GM19397 (cell line): Measurements from ENCODE around the gene SPDYE17.
"Not testable (repeated sequence)": the region's sequence is repeated elsewhere in the genome, so short reads cannot be mapped to it uniquely, and the experiment has no call there.

Source experiments
- ATAC-seq: cut with Tn5 transposase; IDR thresholded peaks from one replicate; pipeline ENCODE4 v1.9.1; 2021; ENCODE audit warnings: mild to moderate bottlenecking, moderate library complexity; ENCODE audit not compliant: unreplicated experiment

Gene SPDYE17

GRCh38 chr7:76999474-77000107, 32.6 kb downstream of the SPDYE17 start:
- not testable (repeated sequence) for ATAC-seq

- not testable (repeated sequence) for ATAC-seq
Observed at GRCh38 chr7:76998764-76999450, 33.3 kb downstream of the SPDYE17 start.

GRCh38 chr7:76998285-76998589, 33.9 kb downstream of the SPDYE17 start:
- ATAC-seq, result no peak

- no peak for ATAC-seq
Observed at GRCh38 chr7:76997381-76998284, 34.5 kb downstream of the SPDYE17 start.

- not testable (repeated sequence) for ATAC-seq
Observed at GRCh38 chr7:76996932-76997331, 35.2 kb downstream of the SPDYE17 start.

GRCh38 chr7:76994286-76994685, 37.9 kb downstream of the SPDYE17 start:
- not testable (repeated sequence) for ATAC-seq

- ATAC-seq, result not testable (repeated sequence)
Observed at GRCh38 chr7:76993831-76994230, 38.3 kb downstream of the SPDYE17 start.

- not testable (repeated sequence) for ATAC-seq
Observed at GRCh38 chr7:76992871-76993270, 39.3 kb downstream of the SPDYE17 start.

- not testable (repeated sequence) for ATAC-seq
Observed at GRCh38 chr7:76992204-76992603, 40.0 kb downstream of the SPDYE17 start.

GRCh38 chr7:76990202-76990601, 42.0 kb downstream of the SPDYE17 start:
- ATAC-seq, result not testable (repeated sequence)

- not testable (repeated sequence) for ATAC-seq
Observed at GRCh38 chr7:76985924-76986717, 46.0 kb downstream of the SPDYE17 start.

- ATAC-seq, result peak; percentile 96
Observed at GRCh38 chr7:76984784-76985136, 47.4 kb downstream of the SPDYE17 start.

- ATAC-seq, result peak; percentile 21
Observed at GRCh38 chr7:76983937-76984783, 48.0 kb downstream of the SPDYE17 start.

GRCh38 chr7:76983333-76983732, 48.8 kb downstream of the SPDYE17 start:
- not testable (repeated sequence) for ATAC-seq

- ATAC-seq, result not testable (repeated sequence)
Observed at GRCh38 chr7:76982501-76982900, 49.7 kb downstream of the SPDYE17 start.

- not testable (repeated sequence) for ATAC-seq
Observed at GRCh38 chr7:76981187-76981970, 50.8 kb downstream of the SPDYE17 start.

GRCh38 chr7:76980576-76980975, 51.6 kb downstream of the SPDYE17 start:
- not testable (repeated sequence) for ATAC-seq

- not testable (repeated sequence) for ATAC-seq
Observed at GRCh38 chr7:76977761-76978367, 54.3 kb downstream of the SPDYE17 start.
